Hepatocyte (in vitro differentiated cells): ENCODE results near the gene NEK1.

ENCODE experiments used
- CTCF ChIP-seq: fragments of 200-600 bp; sonication (generic); IDR thresholded peaks from 2 replicates; pipeline ENCODE4 v1.5.1; 2016; ENCODE audit warnings: antibody characterized with exemption, mild to moderate bottlenecking; ENCODE audit not compliant: poor library complexity
- EZH2 ChIP-seq: fragments of 200-600 bp; sonication (generic); IDR thresholded peaks from 2 replicates; pipeline ENCODE4 v1.6.1; 2016; ENCODE audit warnings: antibody characterized with exemption, mild to moderate bottlenecking, borderline replicate concordance
- EZH2phosphoT487 ChIP-seq: fragments of 200-600 bp; sonication (generic); IDR thresholded peaks from one replicate; pipeline ENCODE4 v1.6.1; 2018; ENCODE audit warnings: antibody characterized with exemption, mild to moderate bottlenecking, low read depth, moderate library complexity; ENCODE audit not compliant: unreplicated experiment, severe bottlenecking

GRCh38 chr4:169412046-169412445 lies 200.3 kb downstream of the NEK1 start:
- no peak for TF ChIP-seq CTCF
- no peak for TF ChIP-seq EZH2
- TF ChIP-seq EZH2phosphoT487 = no peak
